AG04450 (cell line): ENCODE results near the gene MAJIN. TPM values are rescaled to one million over a fixed set of nuclear protein-coding genes. Genes with fewer than 3 reads are reported as not detected.

Experiments
- CTCF ChIA-PET: fragments of 300-600, 350-600 bp; formaldehyde crosslinking; extraction: SDS; loops from one replicate; lab custom pipeline; 2022; ENCODE audit warnings: antibody characterized with exemption, inconsistent platforms; lab: Charles Lee
- POLR2A ChIA-PET: fragments of 350-600 bp; formaldehyde crosslinking; extraction: SDS; loops from one replicate; lab custom pipeline; 2021; ENCODE audit warnings: antibody characterized with exemption, inconsistent platforms; lab: Yijun Ruan, JAX
- DNase-seq: peaks from one replicate; pipeline ENCODE4 v3.0.0-alpha.2; 2011; ENCODE audit warnings: low read depth, low spot score
- H3K27ac ChIP-seq: one replicate; pipeline ENCODE4 v1.5.1; 2012; ENCODE audit warnings: low read depth, low read length, control low read depth
- H3K27me3 ChIP-seq: one replicate; pipeline ENCODE4 v1.6.0; 2012; ENCODE audit warnings: low read length; ENCODE audit not compliant: control insufficient read depth, insufficient read depth
- H3K4me3 ChIP-seq: 2 replicates; pipeline ENCODE4 v1.5.1; 2011; ENCODE audit warnings: mild to moderate bottlenecking, low read depth, low read length, control low read depth
- H3K9me3 ChIP-seq: 2 replicates; pipeline ENCODE4 v1.5.1; 2012; ENCODE audit warnings: low read length; ENCODE audit not compliant: control insufficient read depth, insufficient read depth
- CTCF ChIP-seq: IDR thresholded peaks from 2 replicates; pipeline ENCODE4 v1.5.1; 2011; ENCODE audit warnings: low read depth, low read length, control low read depth, inconsistent platforms
- polyA plus RNA-seq: library from polyadenylated mRNA; depleted of rRNA; stranded (reverse); fragments of >200 nt; gene quantifications from 2 replicates; pipeline ENCODE4 v1.2.3, GENCODE V29; 2011

The MAJIN gene
- polyA plus RNA-seq, 1 experiment, result not detected

GRCh38 chr11:64902102-64902900 is 69.6 kb downstream of the MAJIN start:
- DNase-seq, result no peak
- H3K9me3 ChIP-seq, result no peaks in the 10 kb centered on the region; the same call in 1 of the 2 replicates
- TF ChIP-seq CTCF, result no peak
- POLR2A ChIA-PET, result no interaction called here
- no peak overlapping the region for H3K4me3 ChIP-seq
- CTCF ChIA-PET, result no interaction called here
- no peak overlapping the region for H3K27ac ChIP-seq
- no peaks in the 10 kb centered on the region for H3K27me3 ChIP-seq

GRCh38 chr11:64900774-64901173 is 71.1 kb downstream of the MAJIN start:
- H3K4me3 ChIP-seq, result no peak overlapping the region
- POLR2A ChIA-PET, result no interaction called here
- DNase-seq, result no peak
- H3K27ac ChIP-seq, result no peak overlapping the region
- CTCF ChIA-PET, result interaction anchor here (0.5 kb wide), 1 partner anchor 101 kb away, joined by 3 read pairs; no protein-coding TSS in a partner anchor
- no peak for TF ChIP-seq CTCF
- no peaks in the 10 kb centered on the region for H3K27me3 ChIP-seq
- no peaks in the 10 kb centered on the region; the same call in 1 of the 2 replicates for H3K9me3 ChIP-seq

GRCh38 chr11:64900263-64900678 is 71.6 kb downstream of the MAJIN start:
- no peak for DNase-seq
- Histone ChIP-seq H3K4me3 (no peak overlapping the region), H3K9me3 (no peaks in the 10 kb centered on the region; the same call in 1 of the 2 replicates), H3K27ac (no peak overlapping the region), H3K27me3 (no peaks in the 10 kb centered on the region)
- TF ChIP-seq CTCF, result no peak
- ChIA-PET POLR2A (no interaction called here), CTCF (interaction anchor here (0.5 to 0.6 kb wide), 2 partner anchors 12 to 101 kb away, joined by 3 to 6 read pairs; no protein-coding TSS in a partner anchor)

GRCh38 chr11:64898541-64898940 is 73.4 kb downstream of the MAJIN start:
- no peak for TF ChIP-seq CTCF
- H3K27me3 ChIP-seq, result no peaks in the 10 kb centered on the region
- ChIA-PET CTCF (no interaction called here), POLR2A (interaction anchor here (0.6 kb wide), 1 partner anchor 55 kb away, joined by 4 read pairs; no protein-coding TSS in a partner anchor)
- H3K27ac ChIP-seq, result no peak overlapping the region
- no peak overlapping the region for H3K4me3 ChIP-seq
- H3K9me3 ChIP-seq, result no peaks in the 10 kb centered on the region; the same call in 1 of the 2 replicates
- DNase-seq, result no peak

GRCh38 chr11:64898076-64898445 is 73.8 kb downstream of the MAJIN start:
- ChIA-PET CTCF (no interaction called here), POLR2A (interaction anchor here (0.6 kb wide), 1 partner anchor 56 kb away, joined by 4 read pairs; no protein-coding TSS in a partner anchor)
- no peak overlapping the region for H3K27ac ChIP-seq
- DNase-seq, result no peak
- no peak for TF ChIP-seq CTCF
- H3K9me3 ChIP-seq, result no peaks in the 10 kb centered on the region; the same call in 1 of the 2 replicates
- no peaks in the 10 kb centered on the region for H3K27me3 ChIP-seq
- H3K4me3 ChIP-seq, result no peak overlapping the region
